H1 (cell line): ENCODE measurements around the gene ZNF609. TPM values are rescaled to one million over a fixed set of nuclear protein-coding genes. Genes with fewer than 3 reads are reported as not detected.

ENCODE experiments used
- CTCF ChIA-PET: fragments of 300-600 bp; sonication (Branson Sonifier 250); formaldehyde crosslinking; loops from one replicate; lab custom pipeline; 2021; ENCODE audit not compliant: partially characterized antibody; lab: Charles Lee
- POLR2A ChIA-PET: fragments of 300-600 bp; sonication (Branson Sonifier 250); formaldehyde crosslinking; loops from one replicate; lab custom pipeline; 2021; ENCODE audit warnings: inconsistent platforms; ENCODE audit not compliant: partially characterized antibody; lab: Charles Lee
- DNase-seq, 2 experiments: peaks; one replicate each; pipeline versions ENCODE4 v3.0.0 to v3.0.0-alpha.2; 2010 to 2022; ENCODE audit warnings: low spot score in 2 of 2, low read depth in 1 of 2, mixed read lengths in 1 of 2
- FAIRE-seq: peaks from 2 replicates; lab custom pipeline; 2011; peaks lifted over from hg19 to GRCh38; lab: Jason Lieb, UNC
- H2AFZ ChIP-seq: 2 replicates; pipeline ENCODE4 v1.8.1; 2012; ENCODE audit warnings: low read length, inconsistent platforms
- H2AK5ac ChIP-seq: 2 replicates; pipeline ENCODE4 v1.6.1; 2013; ENCODE audit warnings: low read depth, low read length
- H2BK120ac ChIP-seq: replicated peaks from 2 replicates; pipeline ENCODE3; 2013; ENCODE audit warnings: low read depth, low read length, inconsistent platforms
- H2BK12ac ChIP-seq: 2 replicates; pipeline ENCODE4 v1.6.1; 2013; ENCODE audit warnings: low read depth, low read length
- H2BK15ac ChIP-seq: 2 replicates; pipeline ENCODE4 v1.6.1; 2013; ENCODE audit warnings: low read length
- H2BK20ac ChIP-seq: 2 replicates; pipeline ENCODE4 v1.6.1; 2013; ENCODE audit warnings: low read length
- H2BK5ac ChIP-seq: 2 replicates; pipeline ENCODE4 v1.6.1; 2013; ENCODE audit warnings: low read depth, low read length
- H3K14ac ChIP-seq: 2 replicates; pipeline ENCODE4 v1.6.1; 2013; ENCODE audit warnings: inconsistent platforms; ENCODE audit not compliant: insufficient read length
- H3K18ac ChIP-seq: 2 replicates; pipeline ENCODE4 v1.6.1; 2013; ENCODE audit warnings: low read length; ENCODE audit errors: extremely low read depth
- H3K23ac ChIP-seq: 2 replicates; pipeline ENCODE4 v1.6.1; 2013; ENCODE audit warnings: inconsistent platforms; ENCODE audit not compliant: insufficient read length
- H3K23me2 ChIP-seq: 2 replicates; pipeline ENCODE4 v1.6.1; 2013; ENCODE audit warnings: low read depth, low read length
- H3K27ac ChIP-seq: 2 replicates; pipeline ENCODE4 v1.6.1; 2011; ENCODE audit warnings: low read depth, low read length, inconsistent platforms
- H3K27me3 ChIP-seq, 4 experiments: replicated peaks in 1 of 4; 1 replicate in 1 of 4; 2 replicates in 3 of 4; pipeline versions ENCODE4 v1.6.1 to v1.8.1; 2011 to 2013; ENCODE audit warnings: low read length in 3 of 4, mild to moderate bottlenecking in 3 of 4, inconsistent platforms in 2 of 4, mixed read lengths in 2 of 4, moderate library complexity in 1 of 4; ENCODE audit not compliant: control insufficient read depth in 3 of 4, insufficient read depth in 3 of 4; ENCODE audit errors: extremely low read depth in 1 of 4
- H3K36me3 ChIP-seq, 4 experiments: 2 replicates each; pipeline versions ENCODE4 v1.6.1 to v1.8.1; 2011 to 2013; ENCODE audit warnings: mild to moderate bottlenecking in 4 of 4, low read length in 3 of 4, moderate library complexity in 2 of 4, control low read depth in 1 of 4, inconsistent platforms in 1 of 4; ENCODE audit not compliant: insufficient read depth in 4 of 4, control insufficient read depth in 2 of 4
- H3K4ac ChIP-seq: replicated peaks from 2 replicates; pipeline ENCODE3; 2013; ENCODE audit warnings: low read length, low read depth, mixed read lengths, inconsistent platforms; ENCODE audit not compliant: insufficient read length
- H3K4me1 ChIP-seq, 4 experiments: replicated peaks in 1 of 4; 1 replicate in 1 of 4; 2 replicates in 3 of 4; pipeline versions ENCODE4 v1.6.1 to v1.8.1; 2011 to 2013; ENCODE audit warnings: low read length in 3 of 4, inconsistent platforms in 2 of 4, mixed read lengths in 1 of 4; ENCODE audit not compliant: insufficient read depth in 4 of 4, control insufficient read depth in 3 of 4
- H3K4me2 ChIP-seq, 2 experiments: 2 replicates each; pipeline versions ENCODE4 v1.6.1 to v1.8.1; 2011 to 2013; ENCODE audit warnings: low read depth in 2 of 2, low read length in 2 of 2, control low read depth in 1 of 2, inconsistent platforms in 1 of 2, mild to moderate bottlenecking in 1 of 2; ENCODE audit not compliant: insufficient read depth in 1 of 2
- H3K4me3 ChIP-seq, 4 experiments: fragments of 200-600, 300-600 bp in 1 of 4; sonication (generic), shearing (Covaris generic), sonication (Bioruptor Twin) in 1 of 4; 2 replicates each; pipeline versions ENCODE4 v1.5.1 to v1.8.1; 2011 to 2016; ENCODE audit warnings: low read length in 4 of 4, low read depth in 3 of 4, control low read depth in 2 of 4, inconsistent platforms in 2 of 4, mild to moderate bottlenecking in 2 of 4, mixed read lengths in 1 of 4, moderate library complexity in 1 of 4; ENCODE audit not compliant: insufficient read depth in 2 of 4; ENCODE audit errors: extremely low read depth in 1 of 4
- H3K56ac ChIP-seq: replicated peaks from 2 replicates; pipeline ENCODE3; 2013; ENCODE audit warnings: low read depth, mild to moderate bottlenecking, mixed read lengths, low read length, inconsistent platforms; ENCODE audit not compliant: insufficient read length
- H3K79me1 ChIP-seq: 2 replicates; pipeline ENCODE4 v1.6.1; 2013; ENCODE audit warnings: low read depth, low read length, control low read depth
- H3K79me2 ChIP-seq, 2 experiments: 2 replicates each; pipeline versions ENCODE4 v1.6.1 to v1.8.1; 2012 to 2013; ENCODE audit warnings: low read length in 2 of 2, mild to moderate bottlenecking in 2 of 2, inconsistent platforms in 1 of 2; ENCODE audit not compliant: insufficient read depth in 2 of 2, control insufficient read depth in 1 of 2
- H3K9ac ChIP-seq, 4 experiments: replicated peaks in 1 of 4; 1 replicate in 1 of 4; 2 replicates in 3 of 4; pipeline versions ENCODE4 v1.6.1 to v1.8.1; 2011 to 2013; ENCODE audit warnings: low read depth in 3 of 4, low read length in 3 of 4, control low read depth in 2 of 4, mild to moderate bottlenecking in 2 of 4, moderate library complexity in 2 of 4, inconsistent platforms in 1 of 4; ENCODE audit errors: extremely low read depth in 1 of 4
- H3K9me3 ChIP-seq, 2 experiments: 2 replicates each; pipeline versions ENCODE4 v1.6.1 to v1.8.1; 2012 to 2013; ENCODE audit warnings: mild to moderate bottlenecking in 2 of 2, moderate library complexity in 2 of 2, control low read depth in 1 of 2, inconsistent platforms in 1 of 2, low read depth in 1 of 2, low read length in 1 of 2, mixed read lengths in 1 of 2; ENCODE audit not compliant: insufficient read depth in 2 of 2
- H4K20me1 ChIP-seq, 2 experiments: replicated peaks in 1 of 2; 2 replicates each; pipeline versions ENCODE3 to v1.8.1; 2011 to 2013; ENCODE audit warnings: inconsistent platforms in 2 of 2, low read length in 2 of 2, mild to moderate bottlenecking in 1 of 2; ENCODE audit not compliant: insufficient read depth in 2 of 2, control insufficient read depth in 1 of 2
- H4K5ac ChIP-seq: 2 replicates; pipeline ENCODE4 v1.6.1; 2013; ENCODE audit warnings: low read length, low read depth, mixed read lengths, inconsistent platforms; ENCODE audit not compliant: insufficient read length
- H4K8ac ChIP-seq: 2 replicates; pipeline ENCODE4 v1.8.0; 2013; ENCODE audit warnings: mild to moderate bottlenecking, moderate library complexity, low read length, inconsistent platforms; ENCODE audit not compliant: insufficient read depth; ENCODE audit errors: extremely low read depth
- H4K91ac ChIP-seq: replicated peaks from 2 replicates; pipeline ENCODE3; 2013; ENCODE audit warnings: low read length, mixed read lengths, inconsistent platforms; ENCODE audit not compliant: insufficient read length
- CTCF ChIP-seq, 3 experiments: IDR thresholded peaks; 1 replicate in 2 of 3; 2 replicates in 1 of 3; pipeline versions ENCODE4 v1.5.1 to v1.6.1; 2011; ENCODE audit warnings: low read length in 3 of 3, mild to moderate bottlenecking in 3 of 3, inconsistent platforms in 2 of 3, low read depth in 1 of 3, moderate library complexity in 1 of 3; ENCODE audit not compliant: insufficient read depth in 1 of 3; ENCODE audit errors: control extremely low read depth in 1 of 3
- HDAC2 ChIP-seq, 2 experiments: fragments of 300-600 bp in 1 of 2; sonication (generic) in 1 of 2; IDR thresholded peaks; 2 replicates each; pipeline ENCODE4 v1.6.1; 2011 to 2012; ENCODE audit warnings: low read depth in 2 of 2, low read length in 2 of 2, mild to moderate bottlenecking in 2 of 2, moderate library complexity in 2 of 2, borderline replicate concordance in 1 of 2, inconsistent platforms in 1 of 2
- POLR2AphosphoS5 ChIP-seq: IDR thresholded peaks from 2 replicates; pipeline ENCODE4 v1.6.1; 2011; ENCODE audit warnings: low read depth, low read length
- TCF12 ChIP-seq: IDR thresholded peaks from 2 replicates; pipeline ENCODE4 v1.6.1; 2011; ENCODE audit warnings: low read depth, mild to moderate bottlenecking, low read length
- WGBS, 2 experiments: shearing (Covaris generic) in 1 of 2; methylation state at CpG; one replicate each; pipeline versions ENCODE4 v1.1.6 to v1.1.7; 2013 to 2015; ENCODE audit warnings: low lambda C conversion rate in 2 of 2, mixed read lengths in 2 of 2, inconsistent platforms in 1 of 2, low coverage in 1 of 2, missing lambda C conversion rate in 1 of 2; ENCODE audit not compliant: insufficient replicate concordance in 2 of 2, insufficient coverage in 1 of 2, insufficient read length in 1 of 2; ENCODE audit errors: extremely low coverage in 1 of 2, missing lambda C conversion rate in 1 of 2; 5-methylcytosine and 5-hydroxymethylcytosine counted together
- polyA plus RNA-seq, 7 experiments: library from polyadenylated mRNA; depleted of rRNA in 3 of 7; stranded (reverse) in 5 of 7; unstranded in 2 of 7; fragments of >200 nt in 5 of 7; fragments of 200-250 nt in 2 of 7; gene quantifications; 1 replicate in 5 of 7; 2 replicates in 1 of 7; 4 replicates in 1 of 7; pipeline versions ENCODE4 v1.2.1 to v1.2.3, GENCODE V29; 2011 to 2013; ENCODE audit warnings: missing spikeins in 2 of 7, mixed read lengths in 2 of 7
- total RNA-seq: library from RNA; stranded (reverse); fragmentation: NEBNext Ultra II Directional; extraction: Animal tissue kit (Norgen Biotek cat#: 25700); gene quantifications from 2 replicates; pipeline ENCODE4 v1.2.1, GENCODE V29; 2021
- TF ChIP-seq, protein P1 (sequence below): IDR thresholded peaks from 2 replicates; pipeline ENCODE4 v1.6.1; 2012; ENCODE audit warnings: inconsistent platforms

Gene ZNF609
- total and polyA plus RNA-seq, 2 of the 8 experiments (the other 6 are each of a cell fraction or from before 2014, with no cell fraction given) = 15.5 to 47.8 TPM

DNA sequence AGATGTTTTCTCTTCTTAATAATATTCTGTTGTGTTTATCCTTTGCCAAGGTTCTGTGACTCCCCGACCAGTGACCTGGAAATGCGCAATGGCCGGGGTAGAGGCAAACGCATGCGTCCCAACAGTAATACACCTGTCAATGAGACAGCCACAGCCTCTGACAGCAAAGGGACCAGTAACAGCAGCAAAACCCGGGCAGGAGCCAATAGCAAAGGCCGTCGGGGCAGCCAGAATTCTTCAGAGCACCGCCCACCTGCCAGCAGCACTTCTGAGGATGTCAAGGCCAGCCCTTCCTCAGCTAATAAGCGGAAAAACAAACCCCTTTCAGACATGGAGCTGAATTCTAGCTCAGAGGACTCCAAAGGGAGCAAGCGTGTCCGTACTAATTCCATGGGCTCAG is 213.5 kb downstream of the ZNF609 start:
- Histone ChIP-seq H2AFZ (no peak overlapping the region), H3K79me2 (no peaks in the 10 kb centered on the region), H2BK15ac (no peak overlapping the region), H3K56ac (no peak overlapping the region), H3K4me1 (no peaks in the 10 kb centered on the region), H3K27ac (no peak overlapping the region), H3K14ac (no peak overlapping the region), H2BK12ac (no peak overlapping the region), H3K27me3 (no peaks in the 10 kb centered on the region), H3K23ac (no peak overlapping the region), H2AK5ac (no peak overlapping the region), H3K9me3 (no peaks in the 10 kb centered on the region), H3K79me1 (no peaks in the 10 kb centered on the region; the same call in 1 of the 2 replicates), H2BK5ac (no peak overlapping the region), H3K36me3 (peaks cover 7 to 30% (median 16%) of the 10 kb centered on the region in 4 experiments; a peak in 6 of 8 replicates), H3K4me3 (no peak overlapping the region), H4K91ac (no peak overlapping the region), H4K8ac (no peak overlapping the region), H3K4ac (no peak overlapping the region), H2BK20ac (no peak overlapping the region), H4K5ac (no peak overlapping the region), H3K23me2 (no peaks in the 10 kb centered on the region), H2BK120ac (no peak overlapping the region), H3K9ac (no peak overlapping the region), H4K20me1 (peaks cover 0 to 2% of the 10 kb centered on the region in 2 experiments), H3K18ac (no peak overlapping the region), H3K4me2 (no peak overlapping the region)
- WGBS, 2 experiments = 92% methylated on average over 11 of the region's 12 CpGs; no CpG with 5 or more reads in 1 of the 2 experiments
- ChIA-PET CTCF (interaction anchor here (0.6 to 11.5 kb wide), 4 partner anchors 9 to 57 kb away, joined by 3 to 84 read pairs (median 5); no protein-coding TSS in a partner anchor), POLR2A (interaction anchor here (1.1 to 2.1 kb wide), 4 partner anchors 9 to 93 kb away, joined by 3 to 7 read pairs (median 4); no protein-coding TSS in a partner anchor)
- DNase-seq = no peak
- no peak for FAIRE-seq
- TF ChIP-seq CTCF (IDR thresholded peaks at IDR 0.05; ENCODE audit: control extremely low read depth in 1 of 3, insufficient read depth in 1 of 3, low read depth in 1 of 3, low read length in 3 of 3) (no peak), HDAC2 (IDR thresholded peaks at IDR 0.05; ENCODE audit: borderline replicate concordance in 1 of 2, low read depth in 2 of 2, low read length in 2 of 2) (no peak), POLR2AphosphoS5 (no peak), TCF12 (no peak)
- TF ChIP-seq, protein P1, sequence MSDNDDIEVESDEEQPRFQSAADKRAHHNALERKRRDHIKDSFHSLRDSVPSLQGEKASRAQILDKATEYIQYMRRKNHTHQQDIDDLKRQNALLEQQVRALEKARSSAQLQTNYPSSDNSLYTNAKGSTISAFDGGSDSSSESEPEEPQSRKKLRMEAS = no peak
- TF ChIP-seq, all 59 proteins: peak for 0
